GM12878 (cell line): ENCODE measurements around the gene ZDBF2. TPM values are rescaled to one million over a fixed set of nuclear protein-coding genes. Genes with fewer than 3 reads are reported as not detected.

Experiments used
- ATAC-seq: fragments of 200-7000 bp; cut with Tn5 transposase; 3 replicates; pipeline ENCODE4 v1.9.1; 2020; ENCODE audit warnings: mild to moderate bottlenecking, moderate library complexity
- BruUV-seq: library from RNA; stranded (reverse); fragments of 400-500 nt; replicated peaks from 2 replicates; lab custom pipeline; 2021; lab: Mats Ljungman, UMichigan
- CTCF ChIA-PET: fragments of 300-600 bp; sonication (Branson Sonifier 250); formaldehyde crosslinking; extraction: SDS; loops from one replicate; lab custom pipeline; 2021; ENCODE audit warnings: inconsistent platforms; lab: Yijun Ruan, JAX
- POLR2A ChIA-PET: fragments of 350-600 bp; formaldehyde crosslinking; extraction: SDS; loops from one replicate; lab custom pipeline; 2021; ENCODE audit warnings: inconsistent platforms; lab: Charles Lee
- RAD21 ChIA-PET: fragments of 300-600 bp; sonication (Branson Sonifier 250); formaldehyde crosslinking; loops from one replicate; lab custom pipeline; 2023; ENCODE audit warnings: antibody characterized with exemption; ENCODE audit not compliant: unreplicated experiment; lab: Charles Lee
- SMC1A ChIA-PET: fragments of 300-600 bp; sonication (Branson Sonifier 250); formaldehyde crosslinking; loops from one replicate; lab custom pipeline; 2023; ENCODE audit not compliant: unreplicated experiment, uncharacterized antibody; lab: Charles Lee
- DNase-seq: peaks from one replicate; pipeline ENCODE4 v3.0.0-alpha.2; 2011; ENCODE audit warnings: low read depth, low spot score
- FAIRE-seq: peaks from 3 replicates; lab custom pipeline; 2011; peaks lifted over from hg19 to GRCh38; lab: Jason Lieb, UNC
- H2AFZ ChIP-seq: 2 replicates; pipeline ENCODE4 v1.6.0; 2011; ENCODE audit warnings: low read depth, low read length, control low read depth; ENCODE audit not compliant: control insufficient read depth
- H3K27ac ChIP-seq: 2 replicates; pipeline ENCODE4 v1.5.1; 2011; ENCODE audit warnings: control low read depth; ENCODE audit not compliant: control insufficient read depth, insufficient read depth
- H3K27me3 ChIP-seq, 2 experiments: replicated peaks in 1 of 2; 2 replicates each; pipeline versions ENCODE4 v1.6.0 to v1.6.1; 2011; ENCODE audit warnings: low read length in 1 of 2; ENCODE audit not compliant: control insufficient read depth in 2 of 2, insufficient read depth in 2 of 2
- H3K36me3 ChIP-seq, 2 experiments: 2 replicates each; pipeline ENCODE4 v1.5.1; 2011; ENCODE audit warnings: low read length in 1 of 2; ENCODE audit not compliant: control insufficient read depth in 2 of 2, insufficient read depth in 2 of 2
- H3K4me1 ChIP-seq: 2 replicates; pipeline ENCODE4 v1.6.1; 2011; ENCODE audit warnings: mild to moderate bottlenecking, low read length, moderate library complexity, mixed read lengths; ENCODE audit not compliant: control insufficient read depth, insufficient read depth
- H3K4me2 ChIP-seq: 2 replicates; pipeline ENCODE4 v1.6.0; 2011; ENCODE audit warnings: control low read depth; ENCODE audit not compliant: control insufficient read depth, insufficient read depth
- H3K4me3 ChIP-seq: fragments of 200-600 bp; sonication (generic); 2 replicates; pipeline ENCODE4 v1.5.1; 2016
- H3K79me2 ChIP-seq: 2 replicates; pipeline ENCODE4 v1.6.0; 2011; ENCODE audit warnings: low read length; ENCODE audit not compliant: control insufficient read depth, insufficient read depth
- H3K9ac ChIP-seq: 2 replicates; pipeline ENCODE4 v1.8.0; 2011; ENCODE audit warnings: low read length, control low read depth, mixed read lengths; ENCODE audit not compliant: control insufficient read depth, insufficient read depth
- H3K9me3 ChIP-seq: replicated peaks from 3 replicates; pipeline ENCODE4 v1.5.1; 2011; ENCODE audit warnings: mild to moderate bottlenecking, low read length; ENCODE audit not compliant: control insufficient read depth, insufficient read depth
- H4K20me1 ChIP-seq: 2 replicates; pipeline ENCODE4 v1.6.0; 2011; ENCODE audit not compliant: control insufficient read depth, insufficient read depth
- MEF2B ChIP-seq: fragments of 450-650 bp; IDR thresholded peaks from 2 replicates; pipeline ENCODE4 v1.6.1; 2018; ENCODE audit warnings: mild to moderate bottlenecking, moderate library complexity; ENCODE audit not compliant: partially characterized antibody, poor library complexity, severe bottlenecking
- MTA3 ChIP-seq: IDR thresholded peaks from 2 replicates; pipeline ENCODE4 v1.6.1; 2012; ENCODE audit warnings: low read length, inconsistent platforms, borderline replicate concordance
- WRNIP1 ChIP-seq: IDR thresholded peaks from 2 replicates; pipeline ENCODE4 v1.6.1; 2011; ENCODE audit warnings: low read depth, low read length, improper control_type of control experiment, borderline replicate concordance
- WGBS: methylation state at CpG from one replicate; pipeline ENCODE4 v1.1.6; 2016; ENCODE audit warnings: low lambda C conversion rate; ENCODE audit not compliant: insufficient replicate concordance, insufficient coverage; ENCODE audit errors: missing lambda C conversion rate; 5-methylcytosine and 5-hydroxymethylcytosine counted together
- in situ Hi-C: fragments of 300-500 bp; cut with MboI; formaldehyde crosslinking; loops from 9 replicates; pipeline ENCODE4 v1.14.3; 2018; ENCODE audit warnings: mixed read lengths
- intact Hi-C: fragments of 100-400 bp; cut with micrococcal nuclease; formaldehyde crosslinking; loops from one replicate; pipeline ENCODE4 v1.14.2; 2022; ENCODE audit not compliant: unreplicated experiment
- polyA plus RNA-seq, 11 experiments: library from polyadenylated mRNA; depleted of rRNA in 4 of 11; unstranded in 6 of 11; stranded (reverse) in 5 of 11; fragments of >200 nt; fragmentation: Nextera tagmentation in 4 of 11; fragmentation: Illumina TruSeq in 1 of 11; extraction: Ambion mirVana in 4 of 11; extraction: Trizol in 1 of 11; gene quantifications; 1 replicate in 1 of 11; 2 replicates in 10 of 11; pipeline versions ENCODE4 v1.2.1 to v1.2.3, GENCODE V29; 2011 to 2016; ENCODE audit warnings: inconsistent platforms in 2 of 11, missing spikeins in 2 of 11, low read depth in 1 of 11
- total RNA-seq, 4 experiments: library from RNA; depleted of rRNA in 3 of 4; stranded (reverse); fragments of >200 nt in 3 of 4; fragmentation: Illumina TruSeq in 1 of 4; extraction: Trizol in 1 of 4; gene quantifications; 2 replicates each; pipeline versions ENCODE4 v1.2.1 to v1.2.3, GENCODE V29; 2013 to 2021
- TF ChIP-seq, protein P1 (sequence below): IDR thresholded peaks from 2 replicates; pipeline ENCODE4 v1.6.1; 2011; ENCODE audit warnings: low read depth, mild to moderate bottlenecking, low read length, moderate library complexity, borderline replicate concordance; ENCODE audit errors: extremely low read depth
- TF ChIP-seq, protein P2 (sequence below): fragments of 450-650 bp; IDR thresholded peaks from 2 replicates; pipeline ENCODE4 v1.6.1; 2017; ENCODE audit warnings: mild to moderate bottlenecking, moderate library complexity
- TF ChIP-seq, protein P3 (sequence below): IDR thresholded peaks from 2 replicates; pipeline ENCODE4 v1.6.1; 2012; ENCODE audit warnings: low read length, inconsistent platforms
- TF ChIP-seq, protein P4 (sequence below): IDR thresholded peaks from 2 replicates; pipeline ENCODE4 v1.6.1; 2012; ENCODE audit warnings: low read depth, low read length, improper control_type of control experiment

ZDBF2 gene
- total and polyA plus RNA-seq, 10 of the 15 experiments (the other 5 are each of a cell fraction or from before 2014, with no cell fraction given): 0.60 to 21.1 (median 4.2) TPM

DNA sequence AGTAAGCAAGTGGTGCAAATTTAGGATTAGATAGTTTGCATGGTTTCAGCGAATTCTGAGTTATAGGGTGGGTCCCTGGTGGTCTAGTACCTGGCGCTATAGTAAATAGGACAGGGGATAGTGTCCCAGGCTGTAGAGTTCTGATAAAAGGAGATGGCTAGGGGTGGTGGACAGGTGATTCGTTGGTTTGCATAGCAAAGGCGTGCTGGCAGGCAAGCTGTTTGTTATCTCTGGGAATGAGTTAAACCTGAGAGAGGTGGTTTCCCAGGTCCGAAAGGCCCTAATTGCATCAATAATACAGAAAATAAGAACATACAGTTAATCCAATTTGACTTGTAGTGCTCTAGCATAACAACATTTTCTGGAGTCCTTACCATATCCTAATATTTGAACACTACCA lies 6.9 kb upstream of the ZDBF2 start:
- no peak overlapping the region for H3K4me3 ChIP-seq
- no peak for DNase-seq
- no peak for FAIRE-seq
- no peak overlapping the region for H3K27ac ChIP-seq
- H4K20me1 ChIP-seq: no peaks in the 10 kb centered on the region
- ChIA-PET CTCF (interaction anchor here (0.6 kb wide), 1 partner anchor 55 kb away, joined by 3 read pairs; no protein-coding TSS in a partner anchor), RAD21 (interaction anchor here (0.7 kb wide), 1 partner anchor 1807 kb away, joined by 3 read pairs; no protein-coding TSS in a partner anchor), POLR2A (interaction anchor here (0.6 kb wide), 1 partner anchor 65 kb away, joined by 7 read pairs; no protein-coding TSS in a partner anchor), SMC1A (no interaction called here)
- 27% methylated on average over 5 of the region's 5 CpGs for WGBS
- no TSS peak for BruUV-seq
- no peaks in the 10 kb centered on the region; the same call in 1 of the 2 replicates for H3K4me1 ChIP-seq
- intact Hi-C loops: no loop called here
- H3K9ac ChIP-seq: no peak overlapping the region
- peaks cover 0 to 8% of the 10 kb centered on the region in 2 experiments; a peak in 3 of 4 replicates for H3K27me3 ChIP-seq
- H3K4me2 ChIP-seq: no peak overlapping the region
- in situ Hi-C loops: no loop called here
- H2AFZ ChIP-seq: no peak overlapping the region
- no peak for TF ChIP-seq MEF2B
- no peaks in the 10 kb centered on the region for H3K79me2 ChIP-seq
- ATAC-seq: peak; percentile 54
- H3K36me3 ChIP-seq: no peaks in the 10 kb centered on the region
- no peaks in the 10 kb centered on the region for H3K9me3 ChIP-seq

DNA sequence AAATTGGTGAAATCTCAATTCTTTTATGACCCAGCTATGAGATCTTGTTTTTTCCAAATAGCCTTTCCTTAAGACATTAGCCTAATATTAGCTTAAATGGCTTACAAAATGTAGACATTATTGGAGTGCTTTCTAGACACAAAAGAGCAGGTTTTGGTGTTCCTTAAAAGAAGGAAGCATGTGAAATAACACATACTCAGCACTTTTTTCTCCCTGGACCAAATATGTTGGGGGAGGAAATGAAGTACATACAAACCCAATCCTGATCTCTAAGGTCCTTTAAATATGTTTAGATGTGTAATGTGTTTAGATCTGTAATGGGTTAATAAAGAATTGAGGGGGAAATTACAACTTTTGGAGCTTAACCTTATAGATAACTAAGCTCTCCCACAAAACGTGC lies 3.4 kb upstream of the ZDBF2 start:
- intact Hi-C loops (loop anchor here (10.0 kb wide), 1 partner anchor 174 kb away; the partner anchor contains the start of gene ADAM23), in situ Hi-C loops (no loop called here)
- Histone ChIP-seq H2AFZ (no peak overlapping the region), H3K9ac (no peak overlapping the region), H3K4me3 (no peak overlapping the region), H3K27me3 (peaks cover 0 to 7% of the 10 kb centered on the region in 2 experiments), H3K79me2 (peaks cover 8% of the 10 kb centered on the region), H3K9me3 (no peaks in the 10 kb centered on the region), H3K27ac (no peak overlapping the region), H3K4me1 (no peaks in the 10 kb centered on the region), H4K20me1 (no peaks in the 10 kb centered on the region), H3K4me2 (no peak overlapping the region), H3K36me3 (no peaks in the 10 kb centered on the region)
- TF ChIP-seq, protein P1, sequence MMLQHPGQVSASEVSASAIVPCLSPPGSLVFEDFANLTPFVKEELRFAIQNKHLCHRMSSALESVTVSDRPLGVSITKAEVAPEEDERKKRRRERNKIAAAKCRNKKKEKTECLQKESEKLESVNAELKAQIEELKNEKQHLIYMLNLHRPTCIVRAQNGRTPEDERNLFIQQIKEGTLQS: no peak
- TF ChIP-seq, protein P2, sequence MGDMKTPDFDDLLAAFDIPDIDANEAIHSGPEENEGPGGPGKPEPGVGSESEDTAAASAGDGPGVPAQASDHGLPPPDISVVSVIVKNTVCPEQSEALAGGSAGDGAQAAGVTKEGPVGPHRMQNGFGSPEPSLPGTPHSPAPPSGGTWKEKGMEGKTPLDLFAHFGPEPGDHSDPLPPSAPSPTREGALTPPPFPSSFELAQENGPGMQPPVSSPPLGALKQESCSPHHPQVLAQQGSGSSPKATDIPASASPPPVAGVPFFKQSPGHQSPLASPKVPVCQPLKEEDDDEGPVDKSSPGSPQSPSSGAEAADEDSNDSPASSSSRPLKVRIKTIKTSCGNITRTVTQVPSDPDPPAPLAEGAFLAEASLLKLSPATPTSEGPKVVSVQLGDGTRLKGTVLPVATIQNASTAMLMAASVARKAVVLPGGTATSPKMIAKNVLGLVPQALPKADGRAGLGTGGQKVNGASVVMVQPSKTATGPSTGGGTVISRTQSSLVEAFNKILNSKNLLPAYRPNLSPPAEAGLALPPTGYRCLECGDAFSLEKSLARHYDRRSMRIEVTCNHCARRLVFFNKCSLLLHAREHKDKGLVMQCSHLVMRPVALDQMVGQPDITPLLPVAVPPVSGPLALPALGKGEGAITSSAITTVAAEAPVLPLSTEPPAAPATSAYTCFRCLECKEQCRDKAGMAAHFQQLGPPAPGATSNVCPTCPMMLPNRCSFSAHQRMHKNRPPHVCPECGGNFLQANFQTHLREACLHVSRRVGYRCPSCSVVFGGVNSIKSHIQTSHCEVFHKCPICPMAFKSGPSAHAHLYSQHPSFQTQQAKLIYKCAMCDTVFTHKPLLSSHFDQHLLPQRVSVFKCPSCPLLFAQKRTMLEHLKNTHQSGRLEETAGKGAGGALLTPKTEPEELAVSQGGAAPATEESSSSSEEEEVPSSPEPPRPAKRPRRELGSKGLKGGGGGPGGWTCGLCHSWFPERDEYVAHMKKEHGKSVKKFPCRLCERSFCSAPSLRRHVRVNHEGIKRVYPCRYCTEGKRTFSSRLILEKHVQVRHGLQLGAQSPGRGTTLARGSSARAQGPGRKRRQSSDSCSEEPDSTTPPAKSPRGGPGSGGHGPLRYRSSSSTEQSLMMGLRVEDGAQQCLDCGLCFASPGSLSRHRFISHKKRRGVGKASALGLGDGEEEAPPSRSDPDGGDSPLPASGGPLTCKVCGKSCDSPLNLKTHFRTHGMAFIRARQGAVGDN: no peak
- TF ChIP-seq WRNIP1 (no peak), MTA3 (no peak)
- TF ChIP-seq, protein P3, sequence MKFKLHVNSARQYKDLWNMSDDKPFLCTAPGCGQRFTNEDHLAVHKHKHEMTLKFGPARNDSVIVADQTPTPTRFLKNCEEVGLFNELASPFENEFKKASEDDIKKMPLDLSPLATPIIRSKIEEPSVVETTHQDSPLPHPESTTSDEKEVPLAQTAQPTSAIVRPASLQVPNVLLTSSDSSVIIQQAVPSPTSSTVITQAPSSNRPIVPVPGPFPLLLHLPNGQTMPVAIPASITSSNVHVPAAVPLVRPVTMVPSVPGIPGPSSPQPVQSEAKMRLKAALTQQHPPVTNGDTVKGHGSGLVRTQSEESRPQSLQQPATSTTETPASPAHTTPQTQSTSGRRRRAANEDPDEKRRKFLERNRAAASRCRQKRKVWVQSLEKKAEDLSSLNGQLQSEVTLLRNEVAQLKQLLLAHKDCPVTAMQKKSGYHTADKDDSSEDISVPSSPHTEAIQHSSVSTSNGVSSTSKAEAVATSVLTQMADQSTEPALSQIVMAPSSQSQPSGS: no peak
- TF ChIP-seq, protein P4, sequence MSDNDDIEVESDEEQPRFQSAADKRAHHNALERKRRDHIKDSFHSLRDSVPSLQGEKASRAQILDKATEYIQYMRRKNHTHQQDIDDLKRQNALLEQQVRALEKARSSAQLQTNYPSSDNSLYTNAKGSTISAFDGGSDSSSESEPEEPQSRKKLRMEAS: no peak
- CTCF ChIA-PET: no interaction called here
- SMC1A ChIA-PET: no interaction called here
- POLR2A ChIA-PET: interaction anchor here (1.3 kb wide), 1 partner anchor 9 kb away, joined by 7 read pairs; no protein-coding TSS in a partner anchor
- 0% methylated on average over 1 of the region's 1 CpG for WGBS
- no peak for FAIRE-seq
- RAD21 ChIA-PET: no interaction called here
- BruUV-seq: no TSS peak
- no peak for DNase-seq
- no peak for ATAC-seq
